WERI-Rb-1 (cell line): ENCODE results near the gene SVEP1.

Experiments
- DNase-seq: peaks from one replicate; pipeline ENCODE4 v3.0.0-alpha.2; 2020
- H3K27ac ChIP-seq: fragments of 250-450 bp; sonication (Bioruptor Pico); 2 replicates; pipeline ENCODE4 v1.5.1; 2020; ENCODE audit warnings: mild to moderate bottlenecking, moderate library complexity
- H3K27me3 ChIP-seq: fragments of 250-450 bp; sonication (Bioruptor Pico); 2 replicates; pipeline ENCODE4 v1.5.1; 2021; ENCODE audit warnings: mild to moderate bottlenecking, low read depth, moderate library complexity; ENCODE audit not compliant: insufficient read depth, severe bottlenecking
- H3K36me3 ChIP-seq: fragments of 250-450 bp; sonication (Bioruptor Pico); 2 replicates; pipeline ENCODE4 v1.5.1; 2020; ENCODE audit warnings: mild to moderate bottlenecking, moderate library complexity
- H3K4me3 ChIP-seq: 2 replicates; pipeline ENCODE4 v1.5.1; 2011; ENCODE audit warnings: low read depth, mild to moderate bottlenecking, control low read depth, low read length
- H3K9me3 ChIP-seq: fragments of 250-450 bp; sonication (Bioruptor Pico); 2 replicates; pipeline ENCODE4 v1.5.1; 2021; ENCODE audit warnings: mild to moderate bottlenecking, moderate library complexity; ENCODE audit not compliant: severe bottlenecking
- CTCF ChIP-seq: IDR thresholded peaks from 2 replicates; pipeline ENCODE4 v1.5.1; 2011; ENCODE audit warnings: low read depth, mild to moderate bottlenecking, control low read depth, inconsistent platforms, low read length

SVEP1 gene

DNA sequence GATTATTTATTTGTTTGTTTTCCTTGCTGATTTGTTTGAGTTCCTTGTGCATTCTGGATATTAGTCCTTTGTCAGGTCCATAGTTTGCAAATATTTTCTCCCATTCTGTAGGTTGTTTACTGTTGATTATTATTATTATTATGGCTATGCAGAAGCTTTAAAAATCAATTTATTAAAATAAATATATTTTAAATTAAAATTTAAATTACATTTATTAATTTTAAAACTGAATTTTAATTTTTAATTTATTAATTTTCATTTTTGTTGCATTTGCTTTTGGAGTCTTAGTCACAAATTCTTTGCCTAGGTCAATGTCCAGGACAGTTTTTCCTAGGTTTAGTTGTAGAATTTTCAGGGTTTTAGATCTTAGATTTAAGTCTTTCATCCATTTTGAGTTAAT is 50.9 kb downstream of the SVEP1 start:
- Histone ChIP-seq H3K4me3 (no peak overlapping the region), H3K27ac (no peak overlapping the region), H3K9me3 (no peaks in the 10 kb centered on the region), H3K36me3 (no peaks in the 10 kb centered on the region), H3K27me3 (peaks cover 11% of the 10 kb centered on the region)
- no peak for DNase-seq
- no peak for TF ChIP-seq CTCF

DNA sequence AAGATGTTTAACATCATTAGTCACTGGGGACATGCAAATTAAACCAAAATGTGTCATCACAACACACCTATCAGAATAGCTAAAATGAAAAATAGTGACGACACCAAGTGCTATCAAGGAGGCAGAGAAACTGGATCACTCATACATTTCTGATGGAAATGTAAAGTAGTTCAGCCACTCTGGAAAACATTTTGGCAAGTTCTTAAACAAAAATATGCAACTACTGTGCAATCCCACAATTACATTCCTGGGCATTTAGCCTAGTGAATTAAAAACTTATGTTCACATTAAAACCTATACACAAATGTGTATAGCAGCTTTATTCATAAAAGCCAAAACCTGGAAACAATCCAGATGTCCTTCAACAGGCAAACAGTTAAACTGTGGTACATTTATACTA is 53.1 kb downstream of the SVEP1 start:
- H3K9me3 ChIP-seq = no peaks in the 10 kb centered on the region

GRCh38 chr9:110521206-110521605 is 58.3 kb downstream of the SVEP1 start:
- H3K36me3 ChIP-seq = no peaks in the 10 kb centered on the region
- no peak overlapping the region for H3K4me3 ChIP-seq
- no peaks in the 10 kb centered on the region for H3K9me3 ChIP-seq
- no peak for TF ChIP-seq CTCF
- peaks cover 65% of the 10 kb centered on the region for H3K27me3 ChIP-seq
- DNase-seq = no peak
- no peak overlapping the region for H3K27ac ChIP-seq

More for the DNA sequence above, 53.1 kb downstream of the SVEP1 start:
- no peaks in the 10 kb centered on the region for H3K36me3 ChIP-seq
- peaks cover 26% of the 10 kb centered on the region for H3K27me3 ChIP-seq
- no peak overlapping the region for H3K4me3 ChIP-seq
- DNase-seq = no peak
- TF ChIP-seq CTCF = no peak
- H3K27ac ChIP-seq = no peak overlapping the region

GRCh38 chr9:110520120-110520701 is 59.3 kb downstream of the SVEP1 start:
- DNase-seq = no peak
- no peaks in the 10 kb centered on the region for H3K36me3 ChIP-seq
- TF ChIP-seq CTCF = no peak
- H3K27me3 ChIP-seq = peaks cover 72% of the 10 kb centered on the region
- H3K9me3 ChIP-seq = no peaks in the 10 kb centered on the region
- H3K4me3 ChIP-seq = no peak overlapping the region
- no peak overlapping the region for H3K27ac ChIP-seq

- TF ChIP-seq CTCF = no peak
- Histone ChIP-seq H3K27ac (no peak overlapping the region), H3K36me3 (no peaks in the 10 kb centered on the region), H3K9me3 (no peaks in the 10 kb centered on the region), H3K27me3 (peaks cover 82% of the 10 kb centered on the region), H3K4me3 (no peak overlapping the region)
- DNase-seq = no peak
These were observed 62.1 kb downstream of the SVEP1 start for GRCh38 chr9:110517483-110517882.

- H3K9me3 ChIP-seq = no peaks in the 10 kb centered on the region
- no peak overlapping the region for H3K27ac ChIP-seq
- H3K27me3 ChIP-seq = peaks cover 82% of the 10 kb centered on the region
- H3K4me3 ChIP-seq = no peak overlapping the region
- TF ChIP-seq CTCF = no peak
- H3K36me3 ChIP-seq = no peaks in the 10 kb centered on the region
- DNase-seq = no peak
These were observed 64.6 kb downstream of the SVEP1 start for GRCh38 chr9:110514897-110515296.
